Heart left ventricle (tissue), 16 donors: ENCODE measurements around the gene SPOCK1. TPM values are rescaled to one million over a fixed set of nuclear protein-coding genes. Genes with fewer than 3 reads are reported as not detected.
A peak's percentile ranks its signal among the peaks of the same experiment; 100 is the strongest.

Experiments
- ATAC-seq, 4 donors: fragments of 200-7000 bp; cut with Tn5 transposase; one replicate each; pipeline ENCODE4 v1.9.1; 2020 to 2022; ENCODE audit warnings: moderate library complexity in 4 of 4, mild to moderate bottlenecking in 3 of 4, moderate number of reproducible peaks in 1 of 4
- DNase-seq, 5 donors: peaks; one replicate each; pipeline ENCODE4 v3.0.0-alpha.2; 2020
- H3K27ac ChIP-seq, 12 donors: fragments of 200-600 bp; sonication (generic) in 4 of 12; one replicate each; pipeline versions ENCODE4 v1.5.0 to v1.8.0; 2016 to 2022; ENCODE audit warnings: mild to moderate bottlenecking in 2 of 12
- H3K27me3 ChIP-seq, 9 donors: fragments of 200-600 bp; sonication (generic) in 2 of 9; one replicate each; pipeline versions ENCODE4 v1.5.1 to v1.8.0; 2016 to 2022; ENCODE audit warnings: mild to moderate bottlenecking in 3 of 9
- H3K36me3 ChIP-seq, 9 donors: fragments of 200-600 bp; sonication (generic) in 2 of 9; one replicate each; pipeline versions ENCODE4 v1.5.0 to v1.8.0; 2018 to 2022; ENCODE audit warnings: mild to moderate bottlenecking in 2 of 9
- H3K4me1 ChIP-seq, 12 donors: fragments of 200-600 bp; sonication (generic) in 4 of 12; one replicate each; pipeline versions ENCODE4 v1.5.0 to v1.8.0; 2016 to 2022; ENCODE audit warnings: mild to moderate bottlenecking in 3 of 12
- H3K4me3 ChIP-seq, 12 donors: fragments of 200-600 bp; sonication (generic) in 4 of 12; one replicate each; pipeline versions ENCODE4 v1.5.0 to v1.8.0; 2017 to 2022; ENCODE audit warnings: mild to moderate bottlenecking in 9 of 12, moderate library complexity in 4 of 12
- H3K9me3 ChIP-seq, 12 donors: fragments of 200-600 bp; sonication (generic) in 4 of 12; one replicate each; pipeline versions ENCODE4 v1.5.0 to v1.8.0; 2016 to 2022; ENCODE audit warnings: mild to moderate bottlenecking in 1 of 12
- CTCF ChIP-seq, 12 donors: fragments of 200-600 bp; sonication (generic) in 4 of 12; IDR thresholded peaks; one replicate each; pipeline versions ENCODE4 v1.5.0 to v1.8.0; 2018 to 2022; ENCODE audit warnings: antibody characterized with exemption in 12 of 12, mild to moderate bottlenecking in 5 of 12
- POLR2A ChIP-seq, 2 donors: fragments of 450-650 bp; IDR thresholded peaks; one replicate each; pipeline ENCODE4 v1.6.1; 2017; ENCODE audit warnings: antibody characterized with exemption in 2 of 2, mild to moderate bottlenecking in 2 of 2, moderate library complexity in 2 of 2
- WGBS, 4 donors: extraction: QIAGEN DNeasy Blood & Tissue Kit in 2 of 4; methylation state at CpG; one replicate each; pipeline versions ENCODE4 v1.1.5 to v1.1.7; 2013 to 2018; 5-methylcytosine and 5-hydroxymethylcytosine counted together
- intact Hi-C, 10 donors: fragments of 100-400 bp; cut with DNase I; formaldehyde crosslinking; loops; one replicate each; pipeline versions ENCODE4 v1.11.1 to v1.14.2; 2022
- polyA plus RNA-seq, 2 donors: library from polyadenylated mRNA; stranded (reverse); fragments of 200-250 nt; gene quantifications; one replicate each; pipeline ENCODE4 v1.2.3, GENCODE V29; 2013
- total RNA-seq, 9 donors: library from RNA; depleted of rRNA in 2 of 9; stranded (reverse); fragments of >200 nt in 2 of 9; fragmentation: NEBNext Ultra II Directional in 3 of 9; extraction: Animal tissue kit (Norgen Biotek cat#: 25700) in 3 of 9; gene quantifications; one replicate each; pipeline versions ENCODE4 v1.1.0 to v1.2.4, GENCODE V29; 2016 to 2023
- donor health status: ischemic (EF 13 %, LVEDD 7.1; RV severe dilation, severe dysfunction).
- donor health status: healthy with polysubstance abuse.
- donor health status: DM: no; HTN: yes; CAD: no.
- donor health status: DM: no; HTN: no; CAD: no.
- donor health status: ischemic (EF 25% LVEDD 6.9; RV normal size, moderate dysfunction).
- donor health status: ischemic (EF 25% LVEDD 5.7; RV mildly dilated, moderate dysfunction).
- donor health status: healthy.
- donor health status: DM: yes; HTN: yes; CAD: no.
- donor health status: ischemic (EF 35%, LVEDD 5.7; RV mildly dilated, moderate dysfunction).
- donor health status: nonischemic (EF 11% LVEDD 7.7; RV severe dilation, severe dysfunction).
- donor health status: DM: yes; HTN: yes; CAD: no.
- donor health status: PGD.
- donor health status: ischemic (EF 29% LVEDD 5.4; RV normal size, mild dysfunction).
- donor health status: nonischemic (EF 23%, LVEDD 6.1; RV moderate dilation, normal function).

Gene SPOCK1
- total and polyA plus RNA-seq, 11 donors = 7.8 to 51.2 (median 19.9) TPM

DNA sequence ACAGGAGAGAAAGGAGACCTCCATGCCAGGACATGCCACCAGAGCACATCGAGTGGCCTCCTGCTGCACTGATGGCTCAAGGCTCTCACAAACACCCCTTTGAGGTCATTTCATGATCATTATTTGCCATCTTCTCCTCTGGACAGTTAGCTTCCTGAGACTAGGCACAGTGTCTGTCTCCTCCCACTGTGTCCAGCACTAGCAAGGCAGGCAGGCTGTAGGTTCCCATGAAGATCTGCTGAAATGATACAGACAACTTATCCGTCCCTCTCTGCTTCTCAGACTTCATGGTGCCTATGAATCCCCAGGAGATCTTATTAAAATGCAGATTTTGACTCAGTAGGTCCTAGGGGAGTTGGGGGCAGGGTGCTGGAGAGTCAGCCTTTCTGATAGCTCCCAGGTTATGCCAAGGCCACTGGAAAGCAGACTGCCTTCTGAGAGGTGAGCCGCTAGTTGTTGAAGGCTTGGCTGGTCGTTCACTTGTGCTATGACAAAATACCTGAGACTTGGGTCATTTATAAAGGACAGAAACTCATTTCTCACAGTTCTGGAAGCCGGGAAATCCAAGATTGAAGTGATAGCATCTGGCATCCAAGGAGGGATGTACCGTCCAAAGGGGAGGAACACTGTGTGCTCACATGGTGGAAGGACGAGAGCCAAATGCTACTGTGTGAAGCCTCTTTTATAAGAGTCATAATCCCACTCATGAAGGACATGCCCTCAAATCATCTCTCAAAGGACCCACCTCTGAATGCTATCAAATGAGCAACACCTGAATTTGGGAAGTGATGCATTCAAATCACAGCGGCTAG is 183.4 kb downstream of the SPOCK1 start:
- DNase-seq (no peak), ATAC-seq (peak; percentile 50 to 63 (median 54))
- WGBS, 4 donors = 57 to 69% (median 59%) methylated on average over 8 of the region's 8 CpGs

GRCh38 chr5:137315109-137315508 is 184.0 kb downstream of the SPOCK1 start:
- H3K27ac ChIP-seq = no peak overlapping the region
- no peak overlapping the region for H3K4me3 ChIP-seq
- intact Hi-C loops = loop anchor here in 3 of 10 donors (10.0 kb wide), 2 partner anchors 290 to 510 kb away; no protein-coding TSS in a partner anchor
- no peak for DNase-seq
- WGBS, 4 donors = 73 to 94% (median 93%) methylated on average over 2 of the region's 2 CpGs
- ATAC-seq = no peak
- H3K4me1 ChIP-seq = peaks cover 0 to 27% (median 8%) of the 10 kb centered on the region in 12 donors
- H3K36me3 ChIP-seq = no peaks in the 10 kb centered on the region
- no peaks in the 10 kb centered on the region for H3K27me3 ChIP-seq
- no peaks in the 10 kb centered on the region for H3K9me3 ChIP-seq
- no peak for TF ChIP-seq CTCF (IDR thresholded peaks at IDR 0.05)
- no peak for TF ChIP-seq POLR2A (IDR thresholded peaks at IDR 0.05)

More for the DNA sequence above, 183.4 kb downstream of the SPOCK1 start:
- H3K36me3 ChIP-seq = no peaks in the 10 kb centered on the region
- no peak overlapping the region for H3K4me3 ChIP-seq
- peaks cover 0 to 23% (median 6%) of the 10 kb centered on the region in 12 donors for H3K4me1 ChIP-seq
- H3K27ac ChIP-seq = peak overlapping the region in 1 of 12 donors; percentile 14
- H3K27me3 ChIP-seq = no peaks in the 10 kb centered on the region
- H3K9me3 ChIP-seq = no peaks in the 10 kb centered on the region
- TF ChIP-seq CTCF (IDR thresholded peaks at IDR 0.05) (no peak), POLR2A (IDR thresholded peaks at IDR 0.05) (no peak)
- intact Hi-C loops = loop anchor here in 4 of 10 donors (2.0 to 10.0 kb wide), 3 partner anchors 183 to 511 kb away; partner anchors contain the start of gene SPOCK1 (in 1 of the 4)

GRCh38 chr5:137313526-137314175 is 185.5 kb downstream of the SPOCK1 start:
- no peak for ATAC-seq
- 60 to 77% (median 62%) methylated on average over 2 of the region's 2 CpGs for WGBS, 4 donors

More at GRCh38 chr5:137313526-137314175, 185.5 kb downstream of the SPOCK1 start:
- TF ChIP-seq POLR2A (IDR thresholded peaks at IDR 0.05) = no peak
- no peak for TF ChIP-seq CTCF (IDR thresholded peaks at IDR 0.05)
- no peaks in the 10 kb centered on the region for H3K27me3 ChIP-seq
- H3K27ac ChIP-seq = no peak overlapping the region
- H3K36me3 ChIP-seq = no peaks in the 10 kb centered on the region
- H3K4me1 ChIP-seq = peaks cover 0 to 33% (median 9%) of the 10 kb centered on the region in 12 donors
- DNase-seq = no peak
- intact Hi-C loops = loop anchor here in 3 of 10 donors (10.0 kb wide), 2 partner anchors 291 to 509 kb away; no protein-coding TSS in a partner anchor
- H3K4me3 ChIP-seq = no peak overlapping the region
- no peaks in the 10 kb centered on the region for H3K9me3 ChIP-seq
